Measurements from ENCODE around the gene CAP2.

CAP2 gene, protein sequence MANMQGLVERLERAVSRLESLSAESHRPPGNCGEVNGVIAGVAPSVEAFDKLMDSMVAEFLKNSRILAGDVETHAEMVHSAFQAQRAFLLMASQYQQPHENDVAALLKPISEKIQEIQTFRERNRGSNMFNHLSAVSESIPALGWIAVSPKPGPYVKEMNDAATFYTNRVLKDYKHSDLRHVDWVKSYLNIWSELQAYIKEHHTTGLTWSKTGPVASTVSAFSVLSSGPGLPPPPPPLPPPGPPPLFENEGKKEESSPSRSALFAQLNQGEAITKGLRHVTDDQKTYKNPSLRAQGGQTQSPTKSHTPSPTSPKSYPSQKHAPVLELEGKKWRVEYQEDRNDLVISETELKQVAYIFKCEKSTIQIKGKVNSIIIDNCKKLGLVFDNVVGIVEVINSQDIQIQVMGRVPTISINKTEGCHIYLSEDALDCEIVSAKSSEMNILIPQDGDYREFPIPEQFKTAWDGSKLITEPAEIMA

DNA sequence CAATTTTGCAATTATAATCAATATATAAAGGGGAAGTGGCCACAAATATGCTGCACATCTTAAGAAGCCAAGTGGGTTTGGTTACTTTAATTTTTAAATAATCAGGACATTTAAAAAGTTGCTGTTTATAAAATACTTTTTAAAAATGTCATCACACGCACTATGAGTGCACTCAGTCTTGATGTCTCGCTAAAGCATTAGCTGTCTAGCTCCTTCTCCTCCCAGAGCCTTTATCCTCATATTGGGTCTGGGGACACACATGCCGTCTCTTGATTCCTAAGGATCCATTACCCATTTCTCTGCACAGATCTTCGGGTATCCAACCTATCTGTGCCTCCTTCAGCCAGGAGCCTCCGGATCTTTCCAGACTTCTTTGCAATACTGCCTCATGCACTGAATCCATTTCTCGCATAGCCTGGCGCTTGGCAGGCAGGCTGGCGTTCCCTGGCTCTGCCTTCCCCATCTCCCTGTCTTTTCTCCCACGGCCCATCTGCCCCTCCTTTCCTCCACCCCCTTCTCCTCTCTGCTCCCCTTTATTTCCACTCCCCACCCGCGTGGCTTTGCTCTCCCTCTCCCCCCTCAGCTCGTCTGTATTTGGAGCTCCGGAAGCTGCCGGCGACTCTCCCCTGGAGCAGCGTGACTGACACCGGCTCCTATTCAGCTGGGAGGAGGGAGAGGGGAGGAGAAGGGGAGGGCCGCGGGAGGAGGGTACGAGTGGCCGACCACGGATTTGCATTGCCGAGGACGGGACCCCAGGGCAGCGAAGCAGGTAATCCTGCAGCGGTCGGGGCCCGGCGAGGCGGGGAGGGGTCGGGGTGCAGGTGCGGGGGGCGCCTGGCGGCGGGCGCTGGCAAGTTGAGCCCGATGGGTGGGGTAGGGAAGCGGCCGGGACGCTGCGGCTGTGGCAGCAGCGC, at the start of gene CAP2:
TSS of gene CAP2 (plus strand) at position 618 of the 914 bp plus-strand sequence. CDS start 27,961 bp downstream, outside the sequence.
- no peak for DNase-seq (ENCODE audit: low read depth)

DNA sequence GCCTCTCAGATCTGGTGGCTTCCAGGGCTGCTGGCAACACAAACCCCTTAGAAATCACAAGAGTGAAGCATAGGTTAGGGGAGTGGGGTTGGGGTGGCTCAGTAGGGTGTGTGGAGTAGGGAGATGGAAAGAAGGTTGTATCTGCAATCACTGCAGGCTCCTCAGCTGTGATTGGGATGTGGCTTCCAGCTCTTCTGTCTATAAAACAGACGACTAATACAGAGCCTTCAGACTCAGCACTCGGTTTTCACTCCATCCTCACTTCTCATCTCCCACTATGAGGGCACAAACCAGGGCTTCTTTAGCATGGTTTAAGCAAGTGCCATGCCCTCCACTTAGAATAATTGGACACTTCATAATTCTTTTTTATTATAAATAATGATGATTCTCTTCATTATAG, 46.4 kb upstream of the CAP2 start:
- DNase-seq (ENCODE audit: low read depth), result no peak

GRCh38 chr6:17349427-17349826, 44.0 kb upstream of the CAP2 start:
- DNase-seq (ENCODE audit: low read depth), result peak; percentile 13

- no peak for DNase-seq (ENCODE audit: low read depth)
Measured at GRCh38 chr6:17352302-17352701, 41.1 kb upstream of the CAP2 start.

- no peak for DNase-seq (ENCODE audit: low read depth)
Measured at GRCh38 chr6:17353440-17354175, 39.8 kb upstream of the CAP2 start.

GRCh38 chr6:17354700-17355403, 38.5 kb upstream of the CAP2 start:
- DNase-seq (ENCODE audit: low read depth), result no peak

GRCh38 chr6:17355404-17355774, 38.0 kb upstream of the CAP2 start:
- no peak for DNase-seq (ENCODE audit: low read depth)

DNA sequence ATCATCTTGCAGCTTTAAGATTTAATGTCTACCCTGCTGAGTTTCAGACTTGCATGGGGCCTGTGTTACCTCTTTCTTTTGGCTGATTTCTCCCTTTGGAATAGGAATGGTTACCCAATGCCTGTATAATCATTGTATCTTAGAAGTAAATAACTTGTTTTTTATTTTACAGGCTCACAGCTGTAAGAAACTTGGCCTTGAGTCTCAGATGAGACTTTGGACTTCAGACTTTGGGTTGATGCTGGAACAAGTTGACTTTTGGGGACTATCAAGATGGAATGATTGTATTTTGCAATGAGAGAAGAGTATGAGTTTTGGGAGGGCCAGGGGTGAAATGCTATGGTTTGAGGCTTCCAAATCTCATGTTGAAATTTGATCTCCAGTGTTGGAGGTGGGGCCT, 34.9 kb upstream of the CAP2 start:
- no peak for DNase-seq (ENCODE audit: low read depth)

GRCh38 chr6:17360564-17360963, 32.8 kb upstream of the CAP2 start:
- DNase-seq (ENCODE audit: low read depth), result no peak

DNA sequence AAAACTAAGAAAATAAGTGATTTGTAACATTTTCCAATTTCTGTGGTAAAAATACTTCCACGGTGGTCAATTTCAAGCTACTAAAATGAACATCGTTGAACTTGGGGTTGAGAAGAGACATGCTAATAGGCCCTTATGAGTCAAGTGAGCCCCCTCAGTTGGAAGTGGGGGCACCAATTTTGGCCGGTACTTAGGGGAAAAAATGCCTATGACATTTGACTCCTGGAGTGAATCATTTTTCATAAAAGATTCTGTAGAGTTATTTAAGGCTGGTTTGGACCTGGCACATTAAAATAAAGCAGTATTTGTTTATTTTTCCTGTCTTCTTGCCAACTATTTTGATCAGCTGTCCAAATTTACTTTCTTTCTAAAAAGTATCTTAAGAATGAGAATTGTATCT, 32.4 kb upstream of the CAP2 start:
- DNase-seq (ENCODE audit: low read depth), result no peak

DNA sequence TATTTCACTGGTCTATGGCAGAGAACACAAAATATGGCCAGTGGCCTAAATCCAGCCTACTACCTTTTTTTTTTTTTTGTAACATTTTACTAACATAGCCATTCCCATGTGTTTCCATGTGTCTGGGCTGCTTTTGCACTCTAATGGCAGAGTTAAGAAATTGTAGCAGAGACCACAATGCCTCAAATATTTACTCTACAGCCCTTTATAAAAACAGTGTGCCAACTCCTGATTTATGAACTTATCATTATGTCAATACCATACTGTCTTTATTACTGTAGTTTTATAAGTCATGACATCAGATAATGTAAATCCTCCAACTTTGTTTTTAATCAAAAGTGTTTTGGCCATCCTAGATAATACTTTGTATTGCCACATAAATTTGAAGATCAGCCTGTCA, 27.4 kb upstream of the CAP2 start:
- no peak for DNase-seq (ENCODE audit: low read depth)

- no peak for DNase-seq (ENCODE audit: low read depth)
Measured at GRCh38 chr6:17367868-17368267, 25.5 kb upstream of the CAP2 start.

- DNase-seq (ENCODE audit: low read depth), result no peak
Measured at GRCh38 chr6:17381424-17382147, 11.8 kb upstream of the CAP2 start.

DNA sequence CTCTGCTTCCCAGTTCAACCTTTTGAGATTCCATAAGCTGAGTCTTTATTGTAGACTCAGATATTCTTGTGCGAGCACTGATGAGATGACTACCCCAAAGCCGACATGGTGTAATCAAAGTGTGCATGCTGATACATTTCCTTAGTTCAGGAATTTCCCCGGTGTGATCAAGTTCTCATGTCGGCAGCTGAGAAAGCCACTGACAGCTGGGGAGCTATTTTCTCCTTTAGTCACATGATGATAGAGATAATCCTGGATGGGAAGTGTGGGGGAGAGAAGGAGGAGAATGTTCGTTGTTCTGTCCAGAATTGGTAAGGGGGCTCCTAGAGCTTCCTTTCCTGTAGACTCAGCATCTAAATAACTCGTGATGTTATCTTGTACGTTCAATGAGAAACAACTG, 7.7 kb upstream of the CAP2 start:
- no peak for DNase-seq (ENCODE audit: low read depth)

- DNase-seq (ENCODE audit: low read depth), result no peak
Measured at GRCh38 chr6:17388365-17388764, 5.0 kb upstream of the CAP2 start.

DNA sequence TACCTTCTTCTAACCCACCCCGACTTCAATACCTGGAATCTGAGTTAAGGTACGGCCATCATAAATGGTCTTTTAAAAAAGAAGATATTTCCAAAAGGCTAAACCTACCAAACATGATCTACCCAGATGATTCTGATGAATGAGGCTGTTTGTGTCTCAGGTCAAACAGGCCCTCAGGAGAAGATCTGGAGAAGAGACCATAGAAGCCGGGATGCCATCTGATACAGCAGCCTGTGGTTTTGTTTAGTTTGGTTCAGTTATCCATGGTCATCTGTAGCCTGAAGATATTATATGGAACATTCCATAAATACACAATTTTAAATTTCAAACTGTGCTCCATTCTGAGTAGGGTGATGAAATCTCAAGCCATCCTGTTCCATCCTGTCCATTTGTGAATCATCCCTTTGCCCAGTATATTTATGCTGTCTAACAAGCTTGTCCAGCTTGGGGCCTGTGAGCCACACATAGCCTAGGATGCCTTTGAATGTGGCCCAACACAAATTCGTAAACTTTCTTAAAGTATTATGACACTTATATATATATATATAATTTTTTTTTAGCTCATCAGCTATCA, 4.0 kb upstream of the CAP2 start:
- DNase-seq (ENCODE audit: low read depth), result no peak

- no peak for DNase-seq (ENCODE audit: low read depth)
Measured at GRCh38 chr6:17390276-17390675, 3.1 kb upstream of the CAP2 start.

DNA sequence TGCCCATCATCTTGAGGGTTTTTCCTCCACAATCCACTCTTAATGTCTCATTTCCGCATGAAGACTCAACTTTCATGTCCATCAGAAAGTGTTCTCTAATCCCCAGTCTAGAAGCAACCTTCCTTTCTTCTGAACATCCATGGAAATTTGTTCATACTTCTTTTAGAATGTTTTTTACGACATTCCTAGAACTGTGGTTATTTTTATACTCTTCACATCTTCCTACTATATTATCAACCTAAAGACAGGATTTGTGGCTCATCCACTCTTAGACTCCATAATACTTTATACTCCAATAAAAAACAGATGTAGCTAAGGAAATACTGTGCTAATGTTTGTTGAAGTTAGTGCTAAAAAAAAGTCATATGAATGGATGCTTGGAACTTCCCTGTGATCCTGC, 1.4 kb upstream of the CAP2 start:
- no peak for DNase-seq (ENCODE audit: low read depth)

DNA sequence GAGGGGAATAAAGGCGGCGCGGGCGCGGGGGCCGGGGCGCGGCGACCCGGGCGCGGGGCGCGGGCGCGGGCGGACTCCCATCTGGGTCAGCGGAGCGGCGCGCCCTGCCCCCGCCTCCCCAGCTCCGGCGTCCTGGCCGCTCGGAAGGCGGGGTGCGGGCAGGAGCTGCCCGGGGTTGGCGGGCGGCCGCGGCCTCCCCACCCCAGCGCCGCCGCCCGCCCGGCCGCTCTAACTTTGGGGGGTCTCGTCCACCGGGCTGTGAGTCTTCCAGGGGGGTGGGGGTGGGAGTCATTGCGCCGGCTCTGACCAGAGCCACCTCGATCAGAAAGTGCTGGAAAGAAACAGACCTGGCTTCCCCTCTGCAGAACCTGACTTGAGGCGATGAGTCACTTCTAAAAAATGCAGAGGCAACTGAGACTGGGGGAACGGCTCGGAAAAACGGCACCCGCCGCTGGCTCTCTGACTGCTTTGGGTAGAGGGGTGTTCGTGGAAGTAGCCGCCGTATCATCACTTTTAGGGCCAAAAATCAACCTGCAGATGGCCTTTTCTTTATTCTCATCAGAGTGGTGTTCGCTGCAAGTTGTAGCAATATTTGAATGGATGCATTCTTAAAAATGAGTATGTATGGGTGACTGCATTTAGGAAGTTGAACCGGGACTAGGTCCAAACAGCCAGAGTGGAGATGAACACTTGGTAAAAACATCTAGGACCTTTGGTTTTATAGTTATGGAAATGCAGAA, 667 bp downstream of the CAP2 start:
- DNase-seq (ENCODE audit: low read depth), result no peak

DNA sequence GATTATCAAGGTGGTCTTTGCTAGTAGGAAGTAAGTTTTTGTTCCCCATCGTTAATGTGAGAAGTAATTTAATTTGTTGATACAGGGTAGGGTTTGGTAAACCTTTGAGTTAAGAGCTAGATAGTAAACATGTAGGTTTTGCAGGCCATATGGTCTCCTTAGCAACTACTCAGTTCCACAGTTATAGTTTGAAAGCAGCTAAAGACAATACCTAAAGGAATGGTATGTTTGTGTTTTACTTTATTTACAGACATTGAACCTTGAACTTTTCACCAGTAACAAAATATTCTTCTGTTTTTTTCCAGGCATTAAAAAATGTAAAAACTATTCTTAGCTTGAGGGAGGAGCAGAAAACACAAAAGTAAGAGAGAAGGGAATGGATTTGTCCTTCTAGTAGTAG, 1.7 kb downstream of the CAP2 start:
- no peak for DNase-seq (ENCODE audit: low read depth)
